Glomerular visceral epithelial cell (primary cell): Measurements from ENCODE around the gene B3GNT4.
"Not testable (repeated sequence)": the region's sequence is repeated elsewhere in the genome, so short reads cannot be mapped to it uniquely, and the experiment has no call there.

Source experiments
- DNase-seq: peaks from one replicate; pipeline ENCODE4 v3.0.0-alpha.2; 2016; ENCODE audit errors: extremely low spot score

B3GNT4 gene

GRCh38 chr12:122216445-122216844 lies 12.9 kb downstream of the B3GNT4 start:
- no peak for DNase-seq

- DNase-seq = peak; percentile 100
Observed at GRCh38 chr12:122225683-122226365, 22.3 kb downstream of the B3GNT4 start, which contains the start of gene DIABLO. Gene DIABLO, minus strand, starts transcription at chr12:122226052. Its CDS starts 38 bp downstream, at chr12:122226014.

GRCh38 chr12:122226366-122227125 lies 23.0 kb downstream of the B3GNT4 start:
- DNase-seq = no peak

GRCh38 chr12:122227341-122227740 lies 23.8 kb downstream of the B3GNT4 start:
- DNase-seq = no peak

- DNase-seq = no peak
Observed at GRCh38 chr12:122228092-122228491, 24.6 kb downstream of the B3GNT4 start.

- DNase-seq = no peak
Observed at GRCh38 chr12:122230798-122231197, 27.3 kb downstream of the B3GNT4 start.

GRCh38 chr12:122232691-122233090 lies 29.2 kb downstream of the B3GNT4 start:
- DNase-seq = no peak

- DNase-seq = no peak
Observed at GRCh38 chr12:122235741-122236140, 32.2 kb downstream of the B3GNT4 start.

GRCh38 chr12:122238861-122239260 lies 35.4 kb downstream of the B3GNT4 start:
- DNase-seq = no peak

GRCh38 chr12:122243965-122244364 lies 40.5 kb downstream of the B3GNT4 start:
- DNase-seq = no peak

- DNase-seq = no peak
Observed at GRCh38 chr12:122244565-122245371, 41.3 kb downstream of the B3GNT4 start.

- no peak for DNase-seq
Observed at GRCh38 chr12:122245553-122245952, 42.0 kb downstream of the B3GNT4 start.

- DNase-seq = no peak
Observed at GRCh38 chr12:122250047-122250446, 46.5 kb downstream of the B3GNT4 start.

GRCh38 chr12:122250536-122250935 lies 47.0 kb downstream of the B3GNT4 start:
- DNase-seq = no peak

GRCh38 chr12:122258462-122258861 lies 55.0 kb downstream of the B3GNT4 start:
- DNase-seq = not testable (repeated sequence)
